ENCODE data around the gene AP3D1.

DNA sequence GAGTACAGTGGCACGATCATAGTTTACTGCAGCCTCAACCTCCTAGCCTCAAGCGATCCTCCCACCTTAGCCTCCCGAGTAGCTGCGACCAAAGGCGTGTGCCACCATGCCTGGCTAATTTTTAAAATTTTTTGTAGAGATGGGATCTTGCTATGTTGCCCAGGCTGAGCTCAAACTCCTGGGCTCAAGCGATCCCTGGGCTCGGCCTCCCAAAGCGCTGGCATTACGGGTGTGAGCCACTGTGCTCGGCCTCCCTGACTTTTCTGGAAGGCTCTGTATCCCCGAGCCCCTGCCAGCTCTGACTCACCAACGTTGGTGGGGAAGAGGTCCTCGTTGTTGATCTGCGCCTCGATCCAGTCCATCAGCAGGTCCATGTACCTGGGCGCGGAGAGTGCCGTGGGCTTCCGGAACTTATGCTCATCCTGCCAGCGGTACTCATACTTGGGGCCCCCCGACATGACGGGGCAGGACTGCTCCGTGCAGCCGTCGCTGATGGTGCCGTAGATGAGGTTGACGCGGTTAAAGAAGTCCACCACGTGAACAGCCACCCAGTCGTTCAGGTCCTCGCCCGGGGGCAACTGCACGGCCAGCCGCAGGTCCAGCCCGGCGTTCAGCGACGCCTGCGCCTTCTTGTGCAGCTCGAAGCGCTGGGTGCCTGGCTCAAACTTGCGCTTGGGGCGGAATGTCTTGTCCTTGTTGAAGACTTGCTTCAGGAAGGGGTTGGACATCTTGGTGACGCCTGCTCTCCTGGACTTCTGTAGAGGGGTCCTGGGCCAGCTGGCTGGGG lies 73.3 kb downstream of the AP3D1 start:
- TF ChIP-seq, protein P1, sequence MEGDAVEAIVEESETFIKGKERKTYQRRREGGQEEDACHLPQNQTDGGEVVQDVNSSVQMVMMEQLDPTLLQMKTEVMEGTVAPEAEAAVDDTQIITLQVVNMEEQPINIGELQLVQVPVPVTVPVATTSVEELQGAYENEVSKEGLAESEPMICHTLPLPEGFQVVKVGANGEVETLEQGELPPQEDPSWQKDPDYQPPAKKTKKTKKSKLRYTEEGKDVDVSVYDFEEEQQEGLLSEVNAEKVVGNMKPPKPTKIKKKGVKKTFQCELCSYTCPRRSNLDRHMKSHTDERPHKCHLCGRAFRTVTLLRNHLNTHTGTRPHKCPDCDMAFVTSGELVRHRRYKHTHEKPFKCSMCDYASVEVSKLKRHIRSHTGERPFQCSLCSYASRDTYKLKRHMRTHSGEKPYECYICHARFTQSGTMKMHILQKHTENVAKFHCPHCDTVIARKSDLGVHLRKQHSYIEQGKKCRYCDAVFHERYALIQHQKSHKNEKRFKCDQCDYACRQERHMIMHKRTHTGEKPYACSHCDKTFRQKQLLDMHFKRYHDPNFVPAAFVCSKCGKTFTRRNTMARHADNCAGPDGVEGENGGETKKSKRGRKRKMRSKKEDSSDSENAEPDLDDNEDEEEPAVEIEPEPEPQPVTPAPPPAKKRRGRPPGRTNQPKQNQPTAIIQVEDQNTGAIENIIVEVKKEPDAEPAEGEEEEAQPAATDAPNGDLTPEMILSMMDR (IDR thresholded peaks at IDR 0.05) = no peak
- no peak for TF ChIP-seq POLR2A (IDR thresholded peaks at IDR 0.05)
